ENCODE data around the gene IBSP.

IBSP gene

GRCh38 chr4:87799301-87800113 is at the start of gene IBSP:
Gene IBSP (plus strand): TSS chr4:87799554. CDS start chr4:87802362, 2,808 bp downstream.
- DNase-seq: no peak

GRCh38 chr4:87749883-87750282 is 49.5 kb upstream of the IBSP start:
- DNase-seq: no peak

GRCh38 chr4:87758270-87758669 is 41.1 kb upstream of the IBSP start:
- DNase-seq: no peak

- DNase-seq: no peak
Observed at GRCh38 chr4:87762311-87762710, 37.0 kb upstream of the IBSP start.

- DNase-seq: no peak
Observed at GRCh38 chr4:87781569-87781968, 17.8 kb upstream of the IBSP start.

- no peak for DNase-seq
Observed at GRCh38 chr4:87783781-87784180, 15.6 kb upstream of the IBSP start.

- no peak for DNase-seq
Observed at GRCh38 chr4:87785731-87786509, 13.4 kb upstream of the IBSP start.

GRCh38 chr4:87802858-87803257 is 3.5 kb downstream of the IBSP start:
- DNase-seq: no peak

- DNase-seq: no peak
Observed at GRCh38 chr4:87803421-87803820, 4.1 kb downstream of the IBSP start.

- DNase-seq: no peak
Observed at GRCh38 chr4:87804871-87805270, 5.5 kb downstream of the IBSP start.

- DNase-seq: no peak
Observed at GRCh38 chr4:87805971-87806370, 6.6 kb downstream of the IBSP start.

- no peak for DNase-seq
Observed at GRCh38 chr4:87806520-87806919, 7.2 kb downstream of the IBSP start.

- DNase-seq: no peak
Observed at GRCh38 chr4:87807402-87807801, 8.0 kb downstream of the IBSP start.

- DNase-seq: no peak
Observed at GRCh38 chr4:87811977-87812376, 12.6 kb downstream of the IBSP start.

GRCh38 chr4:87819281-87819919 is 20.0 kb downstream of the IBSP start:
- DNase-seq: no peak

GRCh38 chr4:87823200-87823599 is 23.8 kb downstream of the IBSP start:
- no peak for DNase-seq

- DNase-seq: no peak
Observed at GRCh38 chr4:87823724-87824123, 24.4 kb downstream of the IBSP start.

GRCh38 chr4:87824352-87824751 is 25.0 kb downstream of the IBSP start:
- DNase-seq: no peak

- no peak for DNase-seq
Observed at GRCh38 chr4:87832669-87833068, 33.3 kb downstream of the IBSP start, which contains the start of gene MEPE. Gene MEPE (plus strand): TSS chr4:87832969. CDS start chr4:87834715, 1,746 bp downstream.

GRCh38 chr4:87834401-87834800 is 35.0 kb downstream of the IBSP start:
- DNase-seq: no peak

GRCh38 chr4:87835197-87835596 is 35.8 kb downstream of the IBSP start:
- no peak for DNase-seq

- no peak for DNase-seq
Observed at GRCh38 chr4:87835743-87836142, 36.4 kb downstream of the IBSP start.

- no peak for DNase-seq
Observed at GRCh38 chr4:87838205-87838604, 38.9 kb downstream of the IBSP start.

Measured in activated CD4-positive, alpha-beta T cell treated with anti-CD3 and anti-CD28 coated beads for 1 hour (primary cell).